Uterus (tissue), 2 donors: Measurements from ENCODE around the gene ITPR1.

Experiments
- POLR2A ChIP-seq, 2 donors: fragments of 450-650 bp; IDR thresholded peaks; one replicate each; pipeline ENCODE4 v1.6.1; 2016; ENCODE audit warnings: antibody characterized with exemption in 2 of 2, mild to moderate bottlenecking in 1 of 2, moderate library complexity in 1 of 2
- TF ChIP-seq, protein P1 (sequence below), 4 experiments: fragments of 200-600 bp in 2 of 4; fragments of 450-650 bp in 2 of 4; sonication (generic) in 2 of 4; IDR thresholded peaks; one replicate each; pipeline ENCODE4 v1.5.1; 2016 to 2019; ENCODE audit warnings: antibody characterized with exemption in 4 of 4, mild to moderate bottlenecking in 2 of 4, moderate library complexity in 1 of 4

DNA sequence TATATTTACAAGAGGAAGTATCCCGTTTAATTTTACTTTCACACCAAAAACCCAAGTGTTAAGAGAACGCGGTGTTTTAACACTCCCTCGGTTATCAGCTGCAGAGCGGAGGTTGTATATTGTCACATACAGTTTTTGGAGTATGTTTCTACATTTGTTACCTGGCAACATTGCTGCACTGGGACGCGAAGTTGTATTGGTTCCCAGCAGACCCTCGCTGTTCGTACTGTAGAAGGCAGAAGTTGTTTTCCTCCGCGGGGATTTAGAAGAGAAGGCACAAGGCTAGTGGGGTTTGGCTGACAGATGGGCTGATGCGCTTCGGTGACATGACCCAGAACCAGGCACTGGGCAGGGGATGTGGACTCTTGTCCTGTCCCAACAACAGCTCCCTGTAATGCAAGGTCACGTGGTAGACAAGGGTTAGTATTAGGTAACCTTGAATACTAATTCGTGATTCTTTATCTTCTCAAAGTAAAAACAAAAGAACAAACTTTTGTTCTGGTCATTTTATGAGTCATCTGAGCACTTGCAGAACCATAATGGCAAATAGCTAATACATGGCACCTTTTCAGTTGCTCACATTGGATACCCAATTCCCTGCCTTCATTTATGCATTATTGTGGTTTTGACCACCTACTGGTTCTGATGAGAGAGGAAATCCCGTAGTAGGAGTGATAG is 255.7 kb downstream of the ITPR1 start:
- TF ChIP-seq, protein P1, sequence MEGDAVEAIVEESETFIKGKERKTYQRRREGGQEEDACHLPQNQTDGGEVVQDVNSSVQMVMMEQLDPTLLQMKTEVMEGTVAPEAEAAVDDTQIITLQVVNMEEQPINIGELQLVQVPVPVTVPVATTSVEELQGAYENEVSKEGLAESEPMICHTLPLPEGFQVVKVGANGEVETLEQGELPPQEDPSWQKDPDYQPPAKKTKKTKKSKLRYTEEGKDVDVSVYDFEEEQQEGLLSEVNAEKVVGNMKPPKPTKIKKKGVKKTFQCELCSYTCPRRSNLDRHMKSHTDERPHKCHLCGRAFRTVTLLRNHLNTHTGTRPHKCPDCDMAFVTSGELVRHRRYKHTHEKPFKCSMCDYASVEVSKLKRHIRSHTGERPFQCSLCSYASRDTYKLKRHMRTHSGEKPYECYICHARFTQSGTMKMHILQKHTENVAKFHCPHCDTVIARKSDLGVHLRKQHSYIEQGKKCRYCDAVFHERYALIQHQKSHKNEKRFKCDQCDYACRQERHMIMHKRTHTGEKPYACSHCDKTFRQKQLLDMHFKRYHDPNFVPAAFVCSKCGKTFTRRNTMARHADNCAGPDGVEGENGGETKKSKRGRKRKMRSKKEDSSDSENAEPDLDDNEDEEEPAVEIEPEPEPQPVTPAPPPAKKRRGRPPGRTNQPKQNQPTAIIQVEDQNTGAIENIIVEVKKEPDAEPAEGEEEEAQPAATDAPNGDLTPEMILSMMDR (IDR thresholded peaks at IDR 0.05): no peak
- TF ChIP-seq POLR2A (IDR thresholded peaks at IDR 0.05): no peak
